Gastrocnemius medialis (tissue), 4 donors: ENCODE data around the gene WDR33. TPM values are rescaled to one million over a fixed set of nuclear protein-coding genes. Genes with fewer than 3 reads are reported as not detected.

Experiments
- ATAC-seq, 2 donors: fragments of 150-250 bp; one replicate each; pipeline ENCODE4 v1.9.1; 2016
- DNase-seq, 2 donors: peaks; one replicate each; pipeline ENCODE4 v3.0.0-alpha.2; 2019
- H3K27ac ChIP-seq, 4 donors: fragments of 200-600 bp; sonication (generic); 1 replicate in 1 of 4; 2 replicates in 3 of 4; pipeline ENCODE4 v1.5.1; 2016 to 2018; ENCODE audit warnings: mild to moderate bottlenecking in 2 of 4, moderate library complexity in 1 of 4
- H3K27me3 ChIP-seq, 3 donors: fragments of 200-600 bp; sonication (generic) in 2 of 3; 1 replicate in 1 of 3; 2 replicates in 2 of 3; pipeline versions ENCODE4 v1.5.1 to v1.6.0; 2016 to 2019; ENCODE audit warnings: mild to moderate bottlenecking in 1 of 3, moderate library complexity in 1 of 3
- H3K36me3 ChIP-seq, 2 donors: fragments of 200-600 bp; sonication (generic) in 1 of 2; one replicate each; pipeline ENCODE4 v1.5.1; 2017 to 2018
- H3K4me1 ChIP-seq, 2 donors: fragments of 200-600 bp; sonication (generic) in 1 of 2; one replicate each; pipeline ENCODE4 v1.5.1; 2016 to 2017; ENCODE audit warnings: mild to moderate bottlenecking in 2 of 2
- H3K4me3 ChIP-seq, 4 donors: fragments of 200-600 bp; sonication (generic) in 3 of 4; 1 replicate in 1 of 4; 2 replicates in 3 of 4; pipeline ENCODE4 v1.5.1; 2016 to 2019; ENCODE audit warnings: mild to moderate bottlenecking in 2 of 4
- H3K9me3 ChIP-seq, 3 donors: fragments of 200-600 bp; sonication (generic) in 2 of 3; 1 replicate in 1 of 3; 2 replicates in 2 of 3; pipeline ENCODE4 v1.5.1; 2016 to 2019
- POLR2A ChIP-seq, 2 donors: fragments of 450-650 bp; IDR thresholded peaks; one replicate each; pipeline ENCODE4 v1.6.1; 2017; ENCODE audit warnings: antibody characterized with exemption in 2 of 2, mild to moderate bottlenecking in 2 of 2, moderate library complexity in 2 of 2
- in situ Hi-C, 4 donors: fragments of 200-750 bp; cut with MboI; loops; one replicate each; pipeline versions ENCODE4 v1.15.0 to v1.8.0; 2017; ENCODE audit warnings: low sequenced_read_pairs in 4 of 4
- intact Hi-C: fragments of 100-400 bp; cut with DNase I; formaldehyde crosslinking; loops from one replicate; pipeline ENCODE4 v1.15.1; 2023; ENCODE audit warnings: low total_unique reads
- total RNA-seq, 4 donors: library from RNA; depleted of rRNA; stranded (reverse); fragments of >200 nt; gene quantifications; one replicate each; pipeline versions ENCODE4 v1.1.0 to v1.2.3, GENCODE V29; 2016
- TF ChIP-seq, protein P1 (sequence below), 5 experiments: fragments of 450-650 bp in 3 of 5; fragments of 200-600 bp in 2 of 5; sonication (generic) in 2 of 5; IDR thresholded peaks in 4 of 5; conservative IDR thresholded peaks in 1 of 5; 1 replicate in 4 of 5; 2 replicates in 1 of 5; pipeline ENCODE4 v1.5.1; 2016 to 2019; ENCODE audit warnings: antibody characterized with exemption in 5 of 5, mild to moderate bottlenecking in 3 of 5, moderate library complexity in 3 of 5

Gene WDR33
- total RNA-seq, 4 donors from 2014 or later, result 13.6 to 31.4 (median 20.6) TPM

DNA sequence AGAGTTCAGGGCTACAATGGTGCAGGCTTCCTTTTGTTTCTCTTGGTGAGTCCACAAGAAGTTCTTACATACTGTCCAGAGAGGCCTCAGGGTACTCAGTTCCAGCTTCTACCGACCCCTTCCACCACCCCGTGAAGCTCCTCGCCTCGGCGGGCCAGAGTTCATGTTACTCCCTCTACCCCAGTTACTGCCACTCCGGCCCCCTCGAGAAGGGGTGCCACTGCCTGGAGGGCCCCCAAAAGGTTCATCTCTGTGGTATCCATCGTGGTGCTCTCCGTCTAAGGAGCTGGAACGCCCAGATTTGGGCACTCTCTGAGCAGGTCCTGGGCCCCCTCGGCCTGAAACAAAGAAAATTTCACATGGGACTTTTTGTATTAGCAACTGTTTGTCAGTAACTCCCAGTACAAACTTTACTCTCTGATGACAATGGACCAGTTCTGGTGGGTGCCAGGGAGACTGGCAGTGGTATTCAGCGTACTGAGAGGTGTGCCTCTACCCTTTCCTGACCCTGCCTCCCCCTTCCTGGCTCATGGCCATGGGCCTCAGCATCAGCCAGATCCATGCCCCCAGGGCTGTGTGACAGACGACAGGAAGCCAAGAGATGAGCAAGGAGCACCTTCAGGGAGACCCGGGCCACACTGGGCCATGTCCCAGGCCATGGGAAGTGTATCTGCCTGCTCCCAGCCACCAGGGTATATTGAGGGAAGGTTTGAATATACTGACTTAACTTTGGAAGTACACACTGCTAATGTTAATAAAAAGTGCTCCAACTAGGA, 104.6 kb downstream of the WDR33 start:
- peaks cover 26 to 28% of the 10 kb centered on the region in 2 donors for H3K4me1 ChIP-seq
- no peaks in the 10 kb centered on the region for H3K27me3 ChIP-seq
- no peaks in the 10 kb centered on the region for H3K9me3 ChIP-seq
- no peak for TF ChIP-seq POLR2A (IDR thresholded peaks at IDR 0.05)
- TF ChIP-seq, protein P1, sequence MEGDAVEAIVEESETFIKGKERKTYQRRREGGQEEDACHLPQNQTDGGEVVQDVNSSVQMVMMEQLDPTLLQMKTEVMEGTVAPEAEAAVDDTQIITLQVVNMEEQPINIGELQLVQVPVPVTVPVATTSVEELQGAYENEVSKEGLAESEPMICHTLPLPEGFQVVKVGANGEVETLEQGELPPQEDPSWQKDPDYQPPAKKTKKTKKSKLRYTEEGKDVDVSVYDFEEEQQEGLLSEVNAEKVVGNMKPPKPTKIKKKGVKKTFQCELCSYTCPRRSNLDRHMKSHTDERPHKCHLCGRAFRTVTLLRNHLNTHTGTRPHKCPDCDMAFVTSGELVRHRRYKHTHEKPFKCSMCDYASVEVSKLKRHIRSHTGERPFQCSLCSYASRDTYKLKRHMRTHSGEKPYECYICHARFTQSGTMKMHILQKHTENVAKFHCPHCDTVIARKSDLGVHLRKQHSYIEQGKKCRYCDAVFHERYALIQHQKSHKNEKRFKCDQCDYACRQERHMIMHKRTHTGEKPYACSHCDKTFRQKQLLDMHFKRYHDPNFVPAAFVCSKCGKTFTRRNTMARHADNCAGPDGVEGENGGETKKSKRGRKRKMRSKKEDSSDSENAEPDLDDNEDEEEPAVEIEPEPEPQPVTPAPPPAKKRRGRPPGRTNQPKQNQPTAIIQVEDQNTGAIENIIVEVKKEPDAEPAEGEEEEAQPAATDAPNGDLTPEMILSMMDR (IDR thresholded peaks at IDR 0.05 in 4 of 5, conservative IDR thresholded peaks at IDR 0.05 in 1 of 5), result no peak
- intact Hi-C loops, result loop anchor here (10.0 kb wide), 1 partner anchor 322 kb away; the partner anchor contains the start of gene MAP3K2
- in situ Hi-C loops, result no loop called here
- H3K4me3 ChIP-seq, result no peak overlapping the region
- DNase-seq, result no peak
- peaks cover 0 to 52% of the 10 kb centered on the region in 2 donors for H3K36me3 ChIP-seq
- no peak overlapping the region for H3K27ac ChIP-seq
- no peak for ATAC-seq

DNA sequence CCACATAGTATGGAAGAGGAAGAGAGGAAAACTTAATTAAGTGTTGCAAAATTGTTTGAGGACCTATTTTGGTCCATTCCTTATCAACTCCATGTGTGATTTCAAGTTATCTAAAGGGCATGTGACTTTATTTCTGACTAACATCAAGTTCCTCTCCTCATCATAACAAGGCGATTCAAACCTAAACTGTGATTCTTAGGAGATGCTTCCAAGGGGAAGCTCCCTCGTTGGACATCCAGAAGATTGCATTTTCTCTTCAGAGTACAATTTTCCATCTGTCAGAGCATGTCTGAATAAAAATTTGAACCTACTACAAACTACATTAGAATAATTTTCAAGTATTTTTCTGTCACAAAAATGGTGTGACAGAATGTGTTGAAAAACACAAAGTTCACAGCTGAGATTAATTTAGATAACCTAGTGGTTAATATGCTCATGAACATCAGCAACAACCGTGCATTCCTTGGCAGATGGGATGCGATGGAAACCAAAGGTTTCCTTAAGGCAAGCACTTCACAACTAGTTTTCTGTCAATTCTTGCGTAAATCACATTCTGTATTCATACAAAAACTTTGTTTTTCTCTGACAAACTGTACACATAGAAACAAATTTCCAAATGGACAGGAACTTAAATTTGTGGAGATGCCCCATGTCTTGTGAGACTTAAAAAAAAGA, 105.4 kb downstream of the WDR33 start:
- TF ChIP-seq, protein P1 (IDR thresholded peaks at IDR 0.05 in 4 of 5, conservative IDR thresholded peaks at IDR 0.05 in 1 of 5), result no peak
- no peak for TF ChIP-seq POLR2A (IDR thresholded peaks at IDR 0.05)
- ATAC-seq, result no peak
- intact Hi-C loops (loop anchor here (10.0 kb wide), 1 partner anchor 321 kb away; the partner anchor contains the start of gene MAP3K2), in situ Hi-C loops (no loop called here)
- no peak overlapping the region for H3K4me3 ChIP-seq
- H3K27me3 ChIP-seq, result no peaks in the 10 kb centered on the region
- peaks cover 32% of the 10 kb centered on the region in 2 donors for H3K4me1 ChIP-seq
- peaks cover 0 to 47% of the 10 kb centered on the region in 2 donors for H3K36me3 ChIP-seq
- H3K9me3 ChIP-seq, result no peaks in the 10 kb centered on the region
- H3K27ac ChIP-seq, result no peak overlapping the region
- DNase-seq, result no peak

DNA sequence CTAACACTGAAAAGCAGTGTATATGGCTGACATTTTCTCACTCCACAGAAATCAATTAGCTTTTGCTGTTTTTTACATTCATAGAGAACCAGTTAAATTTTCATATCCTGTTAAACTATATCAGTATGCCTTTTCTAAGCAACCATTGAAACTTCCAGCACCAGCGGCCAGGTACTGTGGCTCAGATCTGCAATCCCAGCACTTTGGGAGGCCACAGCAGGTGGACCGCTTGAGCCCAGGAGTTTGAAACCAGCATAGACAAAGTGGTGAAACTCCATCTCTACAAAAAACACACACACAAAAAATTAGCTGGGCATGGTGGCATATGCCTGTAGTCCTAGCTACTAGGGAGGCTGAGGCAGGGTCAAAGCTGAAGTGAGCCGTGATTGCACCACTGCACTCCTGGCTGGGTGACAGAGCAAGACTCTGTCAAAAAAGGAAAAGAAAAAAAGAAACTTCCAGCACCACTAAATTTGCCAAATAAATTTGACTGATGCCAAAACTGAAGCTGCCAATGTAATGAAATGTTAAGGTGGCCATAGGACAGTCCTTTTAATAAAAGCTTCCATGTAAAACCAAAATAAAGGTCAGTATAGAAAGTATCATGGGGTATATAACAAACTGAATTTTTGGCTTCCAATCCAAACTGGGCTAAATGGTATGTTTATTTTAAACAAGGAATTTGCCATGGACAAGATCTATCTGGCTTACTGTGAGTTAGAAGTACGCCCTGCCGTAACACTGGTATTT, 106.2 kb downstream of the WDR33 start:
- TF ChIP-seq, protein P1 (IDR thresholded peaks at IDR 0.05 in 4 of 5, conservative IDR thresholded peaks at IDR 0.05 in 1 of 5), result no peak
- no peak for TF ChIP-seq POLR2A (IDR thresholded peaks at IDR 0.05)
- no peak for ATAC-seq
- intact Hi-C loops, result loop anchor here (5.0 to 10.0 kb wide), 4 partner anchors 193 to 322 kb away; partner anchors contain the start of genes MAP3K2 and SAP130

DNA sequence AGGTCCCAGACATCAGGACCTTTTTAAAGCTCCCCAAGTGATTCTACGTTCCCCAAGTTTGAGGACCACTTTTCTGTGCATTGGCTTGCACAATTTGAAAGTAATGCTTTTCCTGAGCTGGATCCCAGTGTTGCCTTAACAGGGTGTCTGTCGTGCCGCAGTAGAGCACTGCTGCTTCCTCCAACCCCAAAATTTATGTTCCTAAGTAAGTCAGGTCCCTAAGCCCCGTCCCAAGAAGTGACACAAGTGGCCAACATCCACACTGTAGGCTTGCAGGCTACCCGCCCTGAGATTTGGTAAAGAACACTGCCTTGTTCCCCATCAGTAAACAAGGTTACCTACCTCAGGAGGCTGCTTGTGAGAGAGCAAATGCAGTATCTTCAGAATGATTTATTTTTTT, 107.7 kb downstream of the WDR33 start:
- TF ChIP-seq, protein P1 (IDR thresholded peaks at IDR 0.05 in 4 of 5, conservative IDR thresholded peaks at IDR 0.05 in 1 of 5), result no peak
- TF ChIP-seq POLR2A (IDR thresholded peaks at IDR 0.05), result no peak
- Histone ChIP-seq H3K4me3 (peak overlapping the region in 1 of 4 donors; percentile 60), H3K27me3 (no peaks in the 10 kb centered on the region), H3K36me3 (peaks cover 0 to 24% of the 10 kb centered on the region in 2 donors), H3K4me1 (peaks cover 36% of the 10 kb centered on the region in 2 donors), H3K9me3 (no peaks in the 10 kb centered on the region), H3K27ac (peak overlapping the region in 2 of 4 donors; percentile 92 to 95)
- in situ Hi-C loops, result no loop called here
- DNase-seq (no peak), ATAC-seq (no peak)
- intact Hi-C loops, result loop anchor here (5.0 to 10.0 kb wide), 4 partner anchors 191 to 324 kb away; partner anchors contain the start of genes MAP3K2 and SAP130

More for the DNA sequence above, 106.2 kb downstream of the WDR33 start:
- in situ Hi-C loops, result no loop called here
- H3K4me1 ChIP-seq, result peaks cover 36% of the 10 kb centered on the region in 2 donors
- peak overlapping the region in 2 of 4 donors; percentile 11 to 17 for H3K27ac ChIP-seq
- no peaks in the 10 kb centered on the region for H3K9me3 ChIP-seq
- no peak for DNase-seq
- peaks cover 0 to 40% of the 10 kb centered on the region in 2 donors for H3K36me3 ChIP-seq
- H3K27me3 ChIP-seq, result no peaks in the 10 kb centered on the region
- no peak overlapping the region for H3K4me3 ChIP-seq
